MM.1S (cell line): ENCODE data around the gene SLC25A25.

Source experiments
- EZH2 ChIP-seq: fragments of 300-600 bp; sonication (generic); optimal IDR thresholded peaks from 2 replicates; pipeline ENCODE3; 2017; ENCODE audit warnings: low read depth, mild to moderate bottlenecking, antibody characterized with exemption, low read length, mixed read lengths
- EZH2phosphoT487 ChIP-seq: fragments of 300-600 bp; sonication (generic); IDR thresholded peaks from 2 replicates; pipeline ENCODE4 v1.6.1; 2018; ENCODE audit warnings: antibody characterized with exemption, low read length

GRCh38 chr9:128066713-128067644 lies 1.1 kb upstream of the SLC25A25 start, which contains the start of gene NAIF1:
- TF ChIP-seq EZH2phosphoT487, result no peak
- no peak for TF ChIP-seq EZH2
